Psoas muscle (tissue), 8 donors: ENCODE results near the gene CD1D. TPM values are rescaled to one million over a fixed set of nuclear protein-coding genes. Genes with fewer than 3 reads are reported as not detected.

Experiments used
- ATAC-seq, 4 donors: fragments of 200-7000 bp; cut with Tn5 transposase; one replicate each; pipeline ENCODE4 v1.9.1; 2020; ENCODE audit warnings: moderate library complexity in 3 of 4, mild to moderate bottlenecking in 2 of 4
- DNase-seq, 2 donors: peaks; one replicate each; pipeline ENCODE4 v3.0.0-alpha.2; 2020
- H3K27ac ChIP-seq: fragments of 200-600 bp; one replicate; pipeline ENCODE4 v1.8.0; 2022
- H3K27me3 ChIP-seq, 3 donors: fragments of 200-600 bp in 1 of 3; one replicate each; pipeline versions ENCODE4 v1.6.1 to v1.8.0; 2013 to 2022; ENCODE audit warnings: low read length in 2 of 3, mild to moderate bottlenecking in 2 of 3, moderate library complexity in 1 of 3; ENCODE audit not compliant: insufficient read depth in 3 of 3
- H3K36me3 ChIP-seq, 2 donors: fragments of 200-600 bp in 1 of 2; one replicate each; pipeline versions ENCODE4 v1.6.1 to v1.8.0; 2013 to 2022; ENCODE audit warnings: low read depth in 1 of 2, mild to moderate bottlenecking in 1 of 2, moderate library complexity in 1 of 2; ENCODE audit not compliant: insufficient read depth in 1 of 2
- H3K4me1 ChIP-seq: fragments of 200-600 bp; one replicate; pipeline ENCODE4 v1.8.0; 2022
- H3K4me3 ChIP-seq: fragments of 200-600 bp; one replicate; pipeline ENCODE4 v1.8.0; 2022; ENCODE audit warnings: mild to moderate bottlenecking
- H3K9me3 ChIP-seq: fragments of 200-600 bp; one replicate; pipeline ENCODE4 v1.8.0; 2022
- CTCF ChIP-seq: fragments of 200-600 bp; IDR thresholded peaks from one replicate; pipeline ENCODE4 v1.8.0; 2022; ENCODE audit warnings: antibody characterized with exemption
- WGBS, 3 donors: extraction: QIAGEN DNeasy Blood & Tissue Kit; methylation state at CpG; one replicate each; pipeline versions ENCODE4 v1.1.6 to v1.1.7; 2013; 5-methylcytosine and 5-hydroxymethylcytosine counted together
- intact Hi-C, 2 donors: fragments of 100-400 bp; cut with DNase I; formaldehyde crosslinking; loops; one replicate each; pipeline versions ENCODE4 v1.11.0 to v1.14.2; 2022
- polyA plus RNA-seq, 3 donors: library from polyadenylated mRNA; stranded (reverse); fragments of 200-250 nt; gene quantifications; one replicate each; pipeline ENCODE4 v1.2.3, GENCODE V29; 2013
- total RNA-seq, 4 donors: library from RNA; stranded (reverse); fragmentation: NEBNext Ultra II Directional in 2 of 4; extraction: Animal tissue kit (Norgen Biotek cat#: 25700) in 2 of 4; gene quantifications; one replicate each; pipeline versions ENCODE4 v1.2.1 to v1.2.4, GENCODE V29; 2021 to 2023
- donor health status: healthy with polysubstance abuse.
- donor health status: DM: no; HTN: no; CAD: no; lungs with moderate emphysema.
- donor health status: Bipolar disorder and iron deficiency.
- donor health status: healthy.
- donor health status: DM: yes; HTN: yes; CAD: no.
- donor health status: DM: no; HTN: no; CAD: no.
- donor health status: DM: no; HTN: no; CAD: no.
- donor health status: DM: yes; HTN: yes; CAD: no.

CD1D gene
- total and polyA plus RNA-seq, 7 donors: 0.59 to 7.8 (median 1.2) TPM

DNA sequence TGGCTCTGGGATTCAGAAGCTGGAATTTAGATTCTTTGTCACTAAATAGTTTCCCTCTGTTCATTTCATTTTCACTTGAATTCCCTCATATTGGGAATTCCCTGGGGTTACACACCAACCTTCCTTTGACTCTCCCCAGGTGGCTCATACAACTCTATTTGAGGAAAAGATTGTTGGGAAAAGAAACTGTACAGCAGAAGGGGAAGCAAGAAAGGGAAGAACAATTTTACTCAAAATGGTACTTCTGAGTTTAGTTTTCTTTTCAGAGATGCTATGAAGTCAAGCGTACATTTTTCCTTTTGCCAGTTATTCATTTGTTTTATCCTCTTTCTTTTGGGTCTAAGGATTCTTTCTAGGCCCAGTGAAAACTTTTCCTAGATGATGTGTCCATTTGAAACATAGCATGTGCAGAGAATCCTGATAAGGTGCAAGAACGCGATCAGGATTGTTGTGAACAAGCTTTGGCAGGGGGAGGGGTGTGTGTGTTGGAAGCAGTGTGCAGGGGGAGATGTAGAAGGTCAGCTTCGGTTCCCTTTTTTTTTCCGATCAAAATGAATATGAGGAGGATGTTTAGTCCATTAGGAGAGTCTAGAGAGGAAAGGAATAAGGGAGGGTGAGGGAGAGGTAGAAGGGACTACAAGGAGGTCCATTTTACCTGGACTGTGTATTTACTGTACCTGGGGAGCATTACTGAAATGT, 26.8 kb upstream of the CD1D start:
- TF ChIP-seq CTCF: no peak
- Histone ChIP-seq H3K4me3 (no peak overlapping the region), H3K36me3 (no peaks in the 10 kb centered on the region), H3K27me3 (peaks cover 0 to 11% (median 0%) of the 10 kb centered on the region in 3 donors), H3K9me3 (no peaks in the 10 kb centered on the region), H3K27ac (no peak overlapping the region), H3K4me1 (peaks cover 3% of the 10 kb centered on the region)
- WGBS, 3 donors: 73 to 80% (median 79%) methylated on average over 5 of the region's 5 CpGs
- ATAC-seq (no peak), DNase-seq (no peak)
- intact Hi-C loops: no loop called here

DNA sequence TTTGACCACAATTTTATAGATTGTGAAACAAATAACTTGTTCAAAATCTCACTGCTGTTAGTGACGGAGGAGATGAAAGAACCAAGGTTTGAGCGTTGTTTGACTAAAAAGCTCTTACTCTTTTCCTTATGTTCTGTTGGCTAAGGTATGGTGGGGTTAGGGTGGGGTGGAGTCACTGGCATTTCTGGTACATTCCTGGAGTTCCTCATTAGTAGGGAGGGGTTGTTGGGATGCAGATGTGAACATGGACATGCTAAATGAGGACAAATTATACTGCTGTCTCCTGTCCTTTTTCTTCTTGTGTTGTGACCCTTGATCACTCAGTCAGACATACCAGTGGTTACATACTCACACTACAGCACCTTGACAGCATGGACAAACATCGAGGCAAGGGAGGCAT, 26.2 kb upstream of the CD1D start:
- Histone ChIP-seq H3K27me3 (peaks cover 0 to 11% (median 0%) of the 10 kb centered on the region in 3 donors), H3K4me3 (no peak overlapping the region), H3K27ac (no peak overlapping the region), H3K4me1 (no peaks in the 10 kb centered on the region), H3K9me3 (no peaks in the 10 kb centered on the region), H3K36me3 (no peaks in the 10 kb centered on the region)
- ATAC-seq (no peak), DNase-seq (no peak)
- intact Hi-C loops: no loop called here
- 81 to 83% (median 83%) methylated on average over 3 of the region's 3 CpGs for WGBS, 3 donors
- TF ChIP-seq CTCF: no peak

- Histone ChIP-seq H3K4me1 (no peaks in the 10 kb centered on the region), H3K27ac (no peak overlapping the region), H3K4me3 (no peak overlapping the region), H3K27me3 (peaks cover 0 to 11% (median 0%) of the 10 kb centered on the region in 3 donors), H3K36me3 (no peaks in the 10 kb centered on the region), H3K9me3 (no peaks in the 10 kb centered on the region)
- 84 to 86% (median 85%) methylated on average over 1 of the region's 1 CpG for WGBS, 3 donors
- no peak for TF ChIP-seq CTCF
- no peak for DNase-seq
- ATAC-seq: no peak
- intact Hi-C loops: no loop called here
Measured at GRCh38 chr1:158155673-158156072, 25.0 kb upstream of the CD1D start.

DNA sequence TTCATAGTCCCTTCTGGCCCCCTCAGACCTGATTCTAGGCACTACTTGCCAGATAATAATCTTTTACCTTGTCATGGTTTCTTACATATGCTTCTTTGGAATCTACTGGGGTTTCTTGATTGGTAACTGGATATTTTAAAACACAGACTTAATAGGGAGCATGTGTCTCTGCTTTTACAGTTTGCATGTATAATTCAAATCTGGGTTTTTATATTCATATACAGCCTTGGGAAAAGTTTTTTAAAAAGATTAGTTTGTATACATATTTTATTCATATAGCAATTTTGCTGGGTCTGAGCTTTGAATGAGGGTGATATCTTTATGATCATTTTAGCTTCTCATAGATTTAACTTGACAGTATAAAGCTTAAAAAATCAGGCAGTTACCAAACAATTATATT, 21.1 kb upstream of the CD1D start:
- ATAC-seq: no peak
- no peak for TF ChIP-seq CTCF
- no peak overlapping the region for H3K4me3 ChIP-seq

DNA sequence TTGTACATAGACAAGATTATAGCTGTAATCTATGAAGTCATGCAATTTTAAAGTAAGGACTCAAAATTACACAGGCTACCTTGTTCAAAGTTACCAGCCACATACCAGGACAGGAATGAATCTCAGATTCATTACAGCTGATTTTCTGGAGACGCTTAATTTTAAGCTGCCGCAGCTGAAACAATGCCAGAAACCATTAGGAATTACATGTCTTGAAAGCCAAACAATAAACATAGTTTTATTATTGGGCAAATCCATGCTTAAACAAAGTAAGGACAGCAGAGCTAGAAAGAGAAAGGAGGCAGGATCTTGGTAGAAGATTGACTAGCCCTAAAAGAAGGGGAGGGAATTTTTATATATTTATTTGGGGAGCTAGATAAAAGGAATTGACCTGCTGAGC, 19.2 kb upstream of the CD1D start:
- H3K27ac ChIP-seq: no peak overlapping the region
- DNase-seq (no peak), ATAC-seq (no peak)
- H3K27me3 ChIP-seq: peaks cover 0 to 16% (median 4%) of the 10 kb centered on the region in 3 donors
- no peak overlapping the region for H3K4me3 ChIP-seq
- no peaks in the 10 kb centered on the region for H3K36me3 ChIP-seq
- intact Hi-C loops: no loop called here
- H3K4me1 ChIP-seq: no peaks in the 10 kb centered on the region
- TF ChIP-seq CTCF: no peak
- WGBS, 3 donors: 26 to 33% (median 30%) methylated on average over 2 of the region's 2 CpGs
- no peaks in the 10 kb centered on the region for H3K9me3 ChIP-seq

More for the DNA sequence above, 21.1 kb upstream of the CD1D start:
- intact Hi-C loops: no loop called here
- no peaks in the 10 kb centered on the region for H3K4me1 ChIP-seq
- H3K36me3 ChIP-seq: no peaks in the 10 kb centered on the region
- peaks cover 0 to 16% (median 4%) of the 10 kb centered on the region in 3 donors for H3K27me3 ChIP-seq
- DNase-seq: no peak
- no peak overlapping the region for H3K27ac ChIP-seq
- no peaks in the 10 kb centered on the region for H3K9me3 ChIP-seq
